ENCODE results near the gene SMAD7.

GRCh38 chr18:48896875-48897511 lies 53.8 kb downstream of the SMAD7 start:
- TF ChIP-seq REST (IDR thresholded peaks at IDR 0.05; ENCODE audit: insufficient read depth in 1 of 2, low read depth in 2 of 2, low read length in 2 of 2) (no peak), POLR2AphosphoS5 (IDR thresholded peaks at IDR 0.05; ENCODE audit: low read depth, low read length) (no peak), SIN3A (IDR thresholded peaks at IDR 0.05; ENCODE audit: borderline replicate concordance, insufficient read depth, low read length) (no peak), TAF1 (IDR thresholded peaks at IDR 0.05; ENCODE audit: borderline replicate concordance, insufficient read depth, low read length) (no peak), FOXP2 (optimal IDR thresholded peaks at IDR 0.05; ENCODE audit: borderline replicate concordance, extremely low read depth, extremely low read length, insufficient read depth) (peak; percentile 31)
